Glutamatergic neuron (in vitro differentiated cells): ENCODE measurements around the gene LDAH. TPM values are rescaled to one million over a fixed set of nuclear protein-coding genes. Genes with fewer than 3 reads are reported as not detected.
A peak's percentile ranks its signal among the peaks of the same experiment; 100 is the strongest.

Experiments used
- DNase-seq: peaks from one replicate; pipeline ENCODE4 v3.0.0; 2022
- H3K27ac Mint-ChIP-seq: one replicate; pipeline ENCODE4 v1.8.0; 2020; ENCODE audit warnings: mild to moderate bottlenecking, mixed read lengths, inconsistent platforms; ENCODE audit not compliant: unreplicated experiment
- H3K27me3 Mint-ChIP-seq: one replicate; pipeline ENCODE4 v1.8.0; 2020; ENCODE audit warnings: mild to moderate bottlenecking, moderate library complexity, mixed read lengths, inconsistent platforms; ENCODE audit not compliant: unreplicated experiment
- H3K36me3 Mint-ChIP-seq: one replicate; pipeline ENCODE4 v1.8.0; 2020; ENCODE audit warnings: mild to moderate bottlenecking, mixed read lengths, inconsistent platforms; ENCODE audit not compliant: unreplicated experiment
- H3K4me1 Mint-ChIP-seq: one replicate; pipeline ENCODE4 v1.8.0; 2020; ENCODE audit warnings: mild to moderate bottlenecking, low read depth, mixed read lengths, inconsistent platforms; ENCODE audit not compliant: unreplicated experiment
- H3K4me3 Mint-ChIP-seq: one replicate; pipeline ENCODE4 v1.8.0; 2020; ENCODE audit warnings: mild to moderate bottlenecking, mixed read lengths, inconsistent platforms; ENCODE audit not compliant: unreplicated experiment
- H3K9me3 Mint-ChIP-seq: one replicate; pipeline ENCODE4 v1.8.0; 2020; ENCODE audit warnings: mild to moderate bottlenecking, moderate library complexity, mixed read lengths, inconsistent platforms; ENCODE audit not compliant: unreplicated experiment
- long read RNA-seq: library from polyadenylated mRNA; unstranded; transcript quantifications from one replicate; pipeline ENCODE4 v2.0.0, GENCODE V29; 2020; ENCODE audit not compliant: unreplicated experiment
- total RNA-seq: library from RNA; stranded (reverse); fragmentation: NEBNext Ultra II Directional; extraction: Animal tissue kit (Norgen Biotek cat#: 25700); gene quantifications from one replicate; pipeline ENCODE4 v1.2.1, GENCODE V29; 2021; ENCODE audit not compliant: unreplicated experiment
- TF ChIP-seq, protein P1 (sequence below): fragments of 200-600 bp; sonication (generic); IDR thresholded peaks from one replicate; pipeline ENCODE4 v1.5.0; 2021; ENCODE audit not compliant: partially characterized antibody, unreplicated experiment

The LDAH gene
- 33.7 TPM for total RNA-seq
- long read RNA-seq, transcript LDAH-201 (7 exons, 2,907 nt) = major isoform, 6 of 13 reads
- long read RNA-seq, partial matches to known transcripts = 2 of 13 reads
- long read RNA-seq, other reads (novel, unspliced or antisense) = 3 of 13 reads

DNA sequence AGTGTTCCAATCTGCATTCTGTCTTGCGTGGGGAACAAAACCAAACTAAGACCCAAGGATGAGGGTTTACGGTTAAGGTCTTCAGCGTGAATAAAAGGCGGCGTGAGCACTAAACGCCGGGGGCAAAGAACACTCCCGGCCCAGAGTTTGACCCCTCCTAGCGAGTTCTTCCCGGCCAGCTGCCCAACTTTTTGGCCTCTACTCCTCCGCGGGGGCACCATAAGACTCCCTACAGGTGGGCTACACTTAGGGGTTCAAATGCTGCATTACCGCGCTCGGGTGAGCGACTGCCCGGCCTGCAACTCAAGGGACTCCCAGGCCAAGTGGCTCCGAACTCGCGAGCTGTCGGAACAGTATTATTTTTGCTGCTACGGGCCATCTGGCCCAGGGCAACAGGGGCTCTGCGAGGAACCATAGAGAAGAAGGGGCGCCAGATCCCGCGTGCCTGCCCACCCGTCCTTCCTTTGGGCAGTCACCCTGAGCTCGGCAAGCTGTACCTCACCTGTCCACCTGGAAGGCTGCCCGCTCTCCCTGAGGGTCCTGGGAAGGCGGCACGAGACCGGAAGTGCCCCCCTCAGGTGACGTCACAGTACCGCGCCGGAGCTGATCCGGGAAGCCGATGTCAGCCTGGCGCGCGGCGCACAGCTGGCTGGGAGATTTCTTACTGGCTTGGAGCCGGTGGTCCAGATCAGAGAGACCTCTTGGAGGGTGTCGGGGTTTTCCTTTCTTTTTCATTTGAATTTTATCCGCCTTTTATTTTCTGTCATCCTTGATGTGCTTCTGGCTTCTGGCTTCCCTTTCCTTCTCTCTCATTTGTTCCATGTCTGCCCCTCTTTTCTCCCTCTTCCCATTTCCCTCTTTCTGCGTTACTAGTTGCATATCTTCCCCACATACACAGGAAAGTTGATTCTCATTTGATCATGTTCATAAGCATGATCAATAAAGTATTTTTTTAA, at the start of gene LDAH:
LDAH (minus strand) TSS at position 567 of the 956 bp plus-strand sequence. CDS start 21,638 bp downstream, outside the sequence.
- Mint-ChIP-seq H3K4me3 (peak within 1 kb of the TSS; percentile 99), H3K4me1 (peaks cover 1% of the 10 kb centered on the region), H3K36me3 (peaks cover 5% of the 10 kb centered on the region), H3K9me3 (peaks cover 5% of the 10 kb centered on the region), H3K27ac (peak within 1 kb of the TSS; percentile 91), H3K27me3 (peaks cover 10% of the 10 kb centered on the region)
- DNase-seq = peak; percentile 97
- TF ChIP-seq, protein P1, sequence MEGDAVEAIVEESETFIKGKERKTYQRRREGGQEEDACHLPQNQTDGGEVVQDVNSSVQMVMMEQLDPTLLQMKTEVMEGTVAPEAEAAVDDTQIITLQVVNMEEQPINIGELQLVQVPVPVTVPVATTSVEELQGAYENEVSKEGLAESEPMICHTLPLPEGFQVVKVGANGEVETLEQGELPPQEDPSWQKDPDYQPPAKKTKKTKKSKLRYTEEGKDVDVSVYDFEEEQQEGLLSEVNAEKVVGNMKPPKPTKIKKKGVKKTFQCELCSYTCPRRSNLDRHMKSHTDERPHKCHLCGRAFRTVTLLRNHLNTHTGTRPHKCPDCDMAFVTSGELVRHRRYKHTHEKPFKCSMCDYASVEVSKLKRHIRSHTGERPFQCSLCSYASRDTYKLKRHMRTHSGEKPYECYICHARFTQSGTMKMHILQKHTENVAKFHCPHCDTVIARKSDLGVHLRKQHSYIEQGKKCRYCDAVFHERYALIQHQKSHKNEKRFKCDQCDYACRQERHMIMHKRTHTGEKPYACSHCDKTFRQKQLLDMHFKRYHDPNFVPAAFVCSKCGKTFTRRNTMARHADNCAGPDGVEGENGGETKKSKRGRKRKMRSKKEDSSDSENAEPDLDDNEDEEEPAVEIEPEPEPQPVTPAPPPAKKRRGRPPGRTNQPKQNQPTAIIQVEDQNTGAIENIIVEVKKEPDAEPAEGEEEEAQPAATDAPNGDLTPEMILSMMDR = no peak

DNA sequence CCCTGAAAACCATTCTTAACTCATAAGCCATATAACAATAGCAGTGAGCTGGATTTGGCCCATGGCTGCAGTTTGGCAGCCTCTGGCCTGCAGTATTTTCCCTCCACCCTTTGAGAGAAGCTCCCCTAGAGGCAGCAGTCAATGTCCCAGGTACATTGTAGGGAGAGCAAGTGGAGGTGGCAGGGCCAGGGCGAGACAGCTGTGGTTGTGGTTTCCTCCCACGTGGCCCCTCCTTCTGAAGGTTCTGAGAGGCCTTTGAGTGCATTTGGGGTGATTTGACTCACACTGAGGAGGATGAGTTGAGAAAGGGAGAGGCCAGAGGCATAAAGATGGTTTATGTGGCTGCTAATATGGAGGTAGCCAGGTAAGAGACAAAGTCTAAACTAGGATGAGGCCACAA, 45.5 kb upstream of the LDAH start:
- Mint-ChIP-seq H3K27me3 (peaks cover 2% of the 10 kb centered on the region), H3K4me1 (no peaks in the 10 kb centered on the region), H3K9me3 (peaks cover 1% of the 10 kb centered on the region), H3K4me3 (no peak overlapping the region), H3K36me3 (peaks cover 3% of the 10 kb centered on the region), H3K27ac (no peak overlapping the region)
- DNase-seq = no peak
- TF ChIP-seq, protein P1 = no peak

DNA sequence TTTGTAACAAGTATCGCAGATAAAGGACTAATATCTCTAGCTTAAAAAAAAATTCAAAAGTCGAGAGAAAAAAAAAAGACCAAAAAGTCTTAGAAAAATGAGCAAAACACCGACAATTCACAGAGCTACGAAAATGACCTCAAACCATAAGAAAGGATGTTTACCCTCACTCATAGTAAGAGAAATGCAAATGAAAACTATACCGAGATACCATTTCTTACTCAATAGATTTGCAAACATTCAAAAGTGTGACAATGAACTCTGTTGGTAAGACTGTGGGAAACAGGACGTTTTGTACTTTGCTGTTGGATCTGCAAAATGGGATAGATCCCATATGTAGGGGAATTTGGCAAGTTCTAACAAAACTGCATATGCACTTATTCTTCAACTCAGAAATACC, 39.9 kb upstream of the LDAH start:
- no peak for DNase-seq
- Mint-ChIP-seq H3K27ac (no peak overlapping the region), H3K36me3 (no peaks in the 10 kb centered on the region), H3K4me1 (no peaks in the 10 kb centered on the region), H3K27me3 (no peaks in the 10 kb centered on the region), H3K9me3 (peaks cover 2% of the 10 kb centered on the region), H3K4me3 (no peak overlapping the region)
- TF ChIP-seq, protein P1 = no peak

DNA sequence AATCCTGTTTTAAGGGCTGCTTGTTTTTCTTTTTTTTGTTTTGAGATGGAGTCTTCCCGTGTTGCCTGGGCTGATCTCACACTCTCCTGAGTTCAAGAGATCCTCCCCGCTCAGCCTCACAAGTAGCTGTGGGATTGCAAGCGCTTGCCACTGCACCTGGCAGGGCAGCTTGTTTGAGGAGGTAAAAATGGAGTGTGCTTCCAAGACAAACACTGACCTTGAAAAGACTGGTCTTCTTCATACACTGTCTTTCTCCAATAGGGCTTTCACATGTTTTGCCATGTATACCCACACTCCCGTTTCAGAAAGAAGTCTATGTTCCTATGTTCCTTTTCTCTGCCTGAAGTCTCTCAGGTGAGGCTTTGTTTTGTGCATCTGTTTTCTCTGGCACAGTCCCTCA, 32.6 kb upstream of the LDAH start:
- H3K9me3 Mint-ChIP-seq = no peaks in the 10 kb centered on the region
- H3K27me3 Mint-ChIP-seq = peaks cover 2% of the 10 kb centered on the region
- no peak overlapping the region for H3K4me3 Mint-ChIP-seq
- no peaks in the 10 kb centered on the region for H3K36me3 Mint-ChIP-seq
- no peak for DNase-seq
- H3K27ac Mint-ChIP-seq = no peak overlapping the region
- no peaks in the 10 kb centered on the region for H3K4me1 Mint-ChIP-seq
- TF ChIP-seq, protein P1 = no peak

DNA sequence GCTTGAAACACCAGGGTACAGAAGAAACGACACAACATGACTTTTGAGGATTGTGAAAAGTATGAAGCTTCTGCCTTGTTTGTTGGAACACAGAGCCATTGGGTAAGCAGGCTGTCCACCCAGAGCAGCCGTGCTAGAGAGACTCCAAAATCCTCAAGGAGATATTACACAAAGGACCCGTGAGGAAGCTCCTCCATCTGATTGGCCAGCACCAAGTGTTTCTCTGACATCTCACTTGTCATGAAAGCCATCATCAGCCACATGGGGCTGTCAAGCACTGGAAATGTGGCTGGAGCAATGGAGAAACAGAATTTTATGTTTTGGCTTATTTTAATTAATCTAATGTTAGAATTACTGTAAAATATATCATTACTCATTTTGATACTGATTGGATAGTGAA, 29.8 kb upstream of the LDAH start:
- Mint-ChIP-seq H3K4me3 (no peak overlapping the region), H3K27me3 (peaks cover 2% of the 10 kb centered on the region)
- TF ChIP-seq, protein P1 = no peak

More for the DNA sequence above, 29.8 kb upstream of the LDAH start:
- Mint-ChIP-seq H3K27ac (no peak overlapping the region), H3K36me3 (no peaks in the 10 kb centered on the region), H3K4me1 (no peaks in the 10 kb centered on the region), H3K9me3 (no peaks in the 10 kb centered on the region)
- no peak for DNase-seq
